GM21529 (cell line): ENCODE data around the gene SYT9.

ENCODE experiments used
- ATAC-seq: cut with Tn5 transposase; IDR thresholded peaks from one replicate; pipeline ENCODE4 v1.9.1; 2021; ENCODE audit not compliant: unreplicated experiment

Gene SYT9

GRCh38 chr11:7462706-7463105, 211.0 kb downstream of the SYT9 start:
- no peak for ATAC-seq

- ATAC-seq: peak; percentile 79
Measured at GRCh38 chr11:7467652-7468051, 215.9 kb downstream of the SYT9 start.

GRCh38 chr11:7469351-7469865, 217.7 kb downstream of the SYT9 start:
- no peak for ATAC-seq

GRCh38 chr11:7471071-7471470, 219.4 kb downstream of the SYT9 start:
- ATAC-seq: no peak

GRCh38 chr11:7473717-7474116, 222.0 kb downstream of the SYT9 start:
- ATAC-seq: peak; percentile 91

GRCh38 chr11:7480113-7480512, 228.4 kb downstream of the SYT9 start:
- ATAC-seq: no peak

- ATAC-seq: no peak
Measured at GRCh38 chr11:7484131-7484530, 232.4 kb downstream of the SYT9 start.

GRCh38 chr11:7484645-7485044, 232.9 kb downstream of the SYT9 start:
- ATAC-seq: no peak

GRCh38 chr11:7485186-7486097, 233.7 kb downstream of the SYT9 start, which contains the start of gene OLFML1:
Gene OLFML1 (plus strand): TSS chr11:7485506. CDS start chr11:7485876, 370 bp downstream.
- no peak for ATAC-seq

GRCh38 chr11:7486098-7486780, 234.5 kb downstream of the SYT9 start:
- no peak for ATAC-seq

GRCh38 chr11:7486781-7487140, 235.1 kb downstream of the SYT9 start:
- ATAC-seq: no peak

GRCh38 chr11:7487360-7487759, 235.7 kb downstream of the SYT9 start:
- ATAC-seq: no peak

GRCh38 chr11:7488681-7489080, 237.0 kb downstream of the SYT9 start:
- ATAC-seq: no peak

- ATAC-seq: no peak
Measured at GRCh38 chr11:7489376-7489775, 237.7 kb downstream of the SYT9 start.

- ATAC-seq: no peak
Measured at GRCh38 chr11:7490054-7490453, 238.3 kb downstream of the SYT9 start.

- ATAC-seq: no peak
Measured at GRCh38 chr11:7490535-7490934, 238.8 kb downstream of the SYT9 start.

GRCh38 chr11:7492253-7492652, 240.5 kb downstream of the SYT9 start:
- ATAC-seq: no peak

GRCh38 chr11:7493670-7494069, 242.0 kb downstream of the SYT9 start:
- ATAC-seq: no peak

- ATAC-seq: no peak
Measured at GRCh38 chr11:7494086-7494745, 242.5 kb downstream of the SYT9 start.

GRCh38 chr11:7495882-7496551, 244.3 kb downstream of the SYT9 start:
- ATAC-seq: peak; percentile 88

GRCh38 chr11:7498193-7498592, 246.5 kb downstream of the SYT9 start:
- ATAC-seq: no peak
